ENCODE results near the gene DPF3.

DPF3 gene

DNA sequence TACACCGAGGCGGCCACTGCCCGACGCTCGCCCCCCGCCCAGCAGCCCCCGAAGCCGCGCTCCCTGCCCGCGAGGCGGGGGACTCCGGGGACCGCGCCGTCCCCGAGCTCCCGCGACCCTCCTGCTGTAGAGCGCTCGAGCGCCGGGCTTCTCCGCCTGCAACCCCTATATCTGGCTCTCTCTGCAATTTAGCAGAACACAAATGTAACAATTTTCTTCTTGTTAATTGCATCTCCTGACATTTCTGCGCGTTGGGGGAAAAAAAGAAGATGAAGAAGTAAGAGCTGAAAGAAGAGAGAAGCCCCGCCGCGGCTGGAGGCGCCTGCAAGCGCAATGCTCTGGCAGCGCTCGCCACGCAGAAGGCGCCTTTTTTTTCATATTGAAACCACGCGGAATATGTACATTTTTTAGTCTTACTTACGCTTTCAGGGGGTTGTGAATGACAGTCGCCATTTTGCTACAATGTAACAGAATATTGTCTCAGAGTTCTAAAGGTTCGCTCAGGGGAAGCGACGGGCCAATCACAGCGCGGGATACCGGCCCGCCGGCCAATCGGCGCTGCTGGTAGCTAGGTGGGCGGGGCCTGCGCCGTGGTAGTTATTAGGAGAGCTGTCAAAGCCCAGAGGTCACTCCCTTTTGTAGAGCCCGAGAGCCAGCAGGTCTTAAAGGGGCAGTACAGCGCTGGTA lies at the start of gene DPF3:
DPF3 (minus strand) TSS at position 466 of the 687 bp plus-strand sequence; CDS start at position 453, 13 bp downstream.
- DNase-seq (ENCODE audit: low read depth): peak; percentile 89

DNA sequence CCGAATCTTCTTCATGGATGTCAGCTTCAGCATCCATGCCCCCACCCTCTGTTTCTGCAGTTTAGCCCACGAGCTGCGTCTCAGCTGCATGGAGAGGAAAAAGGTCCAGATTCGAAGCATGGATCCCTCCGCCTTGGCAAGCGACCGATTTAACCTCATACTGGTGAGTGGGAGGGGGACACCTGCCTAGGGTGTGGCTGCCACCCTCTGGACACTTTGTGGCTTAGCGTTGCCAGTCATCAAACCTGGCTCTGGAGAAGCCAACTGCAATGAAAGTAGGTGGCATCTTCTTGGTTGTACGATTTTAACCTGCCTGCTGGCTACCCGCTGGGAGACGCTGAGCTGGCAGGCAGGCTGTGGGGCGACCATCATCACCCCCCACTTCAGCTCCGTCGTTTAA lies 49.0 kb upstream of the DPF3 start:
- DNase-seq (ENCODE audit: low read depth): no peak

DNA sequence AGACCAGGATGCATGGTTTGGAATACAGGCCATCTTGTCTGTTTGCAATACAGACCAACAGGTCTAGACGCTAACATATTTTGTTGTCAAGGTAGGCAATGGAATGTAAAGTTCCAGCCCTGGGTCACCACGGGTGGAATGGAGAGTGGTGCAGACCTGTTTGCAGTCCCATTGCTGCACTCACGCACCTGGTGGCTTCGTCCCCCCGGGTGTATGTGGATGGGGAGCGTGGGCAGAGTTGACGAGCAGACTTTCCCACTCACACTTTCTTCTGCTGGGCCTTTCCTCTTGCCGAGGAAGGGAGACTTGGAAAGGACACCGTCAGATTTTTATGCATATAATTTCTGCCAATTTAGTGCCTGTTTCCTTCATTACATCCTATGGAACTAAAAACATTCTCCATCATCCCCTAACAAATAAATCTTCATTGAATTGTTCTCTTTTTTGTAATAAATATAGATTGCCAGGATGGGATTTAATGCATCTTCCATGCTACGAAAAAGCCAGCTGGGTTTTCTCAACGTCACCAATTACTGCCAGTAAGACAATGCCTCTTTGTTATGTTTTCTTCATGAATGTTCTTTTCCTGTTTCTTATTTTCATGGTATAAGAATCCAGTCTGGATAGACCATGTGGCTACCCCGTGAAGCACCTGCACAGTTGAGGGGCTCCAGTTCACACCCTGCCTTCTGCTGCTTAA lies 47.5 kb upstream of the DPF3 start:
- DNase-seq (ENCODE audit: low read depth): no peak

DNA sequence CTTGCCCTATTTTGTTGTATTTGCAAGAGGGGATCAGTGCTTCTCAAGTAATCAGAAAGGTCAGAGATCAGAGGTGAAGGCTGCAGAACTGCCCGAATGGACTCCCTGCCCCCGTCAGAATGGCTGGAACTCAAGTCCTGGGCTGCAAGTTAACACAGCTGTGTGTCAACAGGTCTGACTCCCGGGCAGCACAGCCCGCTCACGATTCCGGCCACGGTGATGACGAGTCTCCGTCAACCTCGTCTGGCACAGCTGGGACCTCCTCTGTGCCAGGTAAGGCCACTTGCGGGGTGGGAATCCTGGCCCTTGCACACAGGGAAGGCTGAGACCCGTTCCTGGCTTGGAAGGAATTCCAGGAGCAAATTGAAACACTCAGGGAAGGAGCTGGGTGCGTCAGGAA lies 45.7 kb upstream of the DPF3 start:
- no peak for DNase-seq (ENCODE audit: low read depth)

DNA sequence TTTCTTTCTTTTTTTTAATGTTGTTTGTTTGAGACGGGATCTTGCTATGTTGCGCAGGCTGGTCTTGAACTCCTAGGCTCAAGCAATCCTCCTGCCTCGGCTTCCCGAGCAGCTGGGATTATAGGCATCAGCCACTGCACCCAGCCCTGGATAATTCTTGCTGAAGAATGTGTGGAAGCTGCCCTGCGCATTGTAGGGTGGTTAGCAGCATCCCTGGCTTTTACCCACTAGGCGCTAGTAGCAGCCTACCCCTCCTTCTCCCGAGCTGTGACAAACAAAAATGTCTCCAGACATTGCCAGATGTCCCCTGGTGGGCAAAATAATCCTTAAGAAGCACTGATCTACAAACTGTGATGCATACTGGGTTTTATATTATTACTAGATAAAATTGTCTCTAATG lies 39.0 kb upstream of the DPF3 start:
- DNase-seq (ENCODE audit: low read depth): no peak

DNA sequence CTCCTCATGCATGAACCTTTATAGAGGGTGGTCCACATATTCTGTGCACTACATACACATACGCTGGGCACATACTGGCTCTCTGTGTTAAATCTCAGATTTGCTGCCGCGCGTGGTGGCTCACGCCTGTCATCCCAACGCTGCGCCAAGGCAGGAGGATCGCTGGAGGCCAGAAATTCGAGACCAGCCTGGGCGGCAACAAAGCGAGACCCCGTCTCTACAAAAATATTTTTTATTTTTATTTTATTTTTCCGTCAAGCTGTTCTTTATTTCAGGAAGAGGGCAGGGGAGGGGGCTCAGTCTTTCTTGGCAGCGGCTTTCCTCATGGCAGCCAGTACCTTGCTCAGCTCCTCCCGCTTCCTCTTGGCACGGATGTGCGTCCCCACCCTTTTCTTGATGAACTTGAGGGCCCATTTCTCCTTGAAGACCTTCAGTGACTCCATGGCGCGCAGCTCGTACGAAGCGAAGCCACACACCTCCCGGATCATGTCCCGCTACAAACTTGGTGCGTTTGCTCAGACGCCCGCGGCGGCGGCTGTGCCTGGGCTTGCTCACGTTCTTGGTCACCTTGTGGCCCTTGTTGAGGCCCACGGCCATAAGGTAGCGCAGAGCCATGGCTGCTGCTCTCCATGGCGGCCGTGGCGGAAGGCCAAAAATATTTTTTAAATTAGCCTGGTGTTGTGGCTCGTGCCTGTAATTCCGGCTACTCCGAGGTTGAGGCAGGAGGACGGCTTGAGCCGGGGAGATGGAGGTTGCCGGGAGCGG lies 35.6 kb upstream of the DPF3 start:
- no peak for DNase-seq (ENCODE audit: low read depth)

DNA sequence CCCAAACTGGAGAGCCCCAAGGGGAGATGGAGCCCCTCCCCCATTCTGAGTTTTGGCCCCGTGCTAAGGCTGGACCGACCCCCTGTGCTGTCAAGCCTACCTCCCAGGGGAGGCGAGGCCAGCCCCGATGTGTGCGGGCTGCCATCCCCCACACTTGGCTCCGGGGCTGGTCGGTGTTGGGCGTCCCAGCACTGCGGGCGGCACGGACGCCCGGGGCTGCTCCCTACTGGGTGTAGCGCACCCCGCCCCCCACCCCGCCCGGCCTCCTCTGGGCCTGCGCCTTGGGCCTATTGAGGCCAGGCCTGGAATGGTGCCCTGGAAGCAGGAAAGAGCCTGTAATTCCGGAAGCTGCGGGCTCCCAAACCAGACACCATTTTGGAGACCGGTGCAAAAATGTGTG lies 35.0 kb upstream of the DPF3 start:
- no peak for DNase-seq (ENCODE audit: low read depth)

DNA sequence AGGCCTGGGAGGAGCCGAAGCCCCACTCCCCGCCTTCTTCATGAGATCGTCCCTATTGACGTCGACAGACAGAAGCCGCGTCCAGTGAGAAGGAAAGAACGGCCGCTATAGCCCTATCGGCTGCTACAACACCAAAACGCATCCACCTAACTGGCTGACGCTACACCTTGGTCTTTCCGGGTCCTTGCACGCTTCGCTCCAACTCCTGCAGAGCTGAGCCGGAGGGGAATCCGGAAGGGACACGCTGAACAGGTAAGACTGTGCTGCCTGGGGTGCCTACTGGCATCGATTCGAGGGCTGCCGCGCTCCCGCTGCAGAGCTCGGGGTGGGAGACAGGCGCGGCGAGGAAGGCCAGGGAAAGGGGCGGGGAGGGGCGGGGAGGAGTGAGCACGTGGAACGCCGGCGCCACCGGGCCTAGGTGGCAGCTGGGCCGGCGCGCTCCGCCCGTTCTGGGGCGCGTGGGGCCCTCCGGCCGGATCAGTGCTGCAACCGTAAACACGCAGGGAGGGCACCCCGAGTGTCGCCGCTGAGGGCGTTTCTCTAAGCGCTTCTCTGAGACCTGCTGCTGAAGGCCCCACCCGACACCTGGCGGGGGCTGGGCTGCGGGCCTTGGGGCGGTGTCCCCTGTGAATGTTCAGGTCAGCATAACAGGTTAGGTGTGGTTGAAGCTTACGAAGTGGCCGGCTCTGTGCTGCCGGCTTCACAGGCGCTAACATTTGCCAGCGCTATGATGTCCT lies 32.6 kb upstream of the DPF3 start, which contains the start of gene DCAF4:
DCAF4 (plus strand) TSS at position 173 of the 737 bp plus-strand sequence. CDS start 11,515 bp downstream, outside the sequence.
- peak; percentile 83 for DNase-seq (ENCODE audit: low read depth)

DNA sequence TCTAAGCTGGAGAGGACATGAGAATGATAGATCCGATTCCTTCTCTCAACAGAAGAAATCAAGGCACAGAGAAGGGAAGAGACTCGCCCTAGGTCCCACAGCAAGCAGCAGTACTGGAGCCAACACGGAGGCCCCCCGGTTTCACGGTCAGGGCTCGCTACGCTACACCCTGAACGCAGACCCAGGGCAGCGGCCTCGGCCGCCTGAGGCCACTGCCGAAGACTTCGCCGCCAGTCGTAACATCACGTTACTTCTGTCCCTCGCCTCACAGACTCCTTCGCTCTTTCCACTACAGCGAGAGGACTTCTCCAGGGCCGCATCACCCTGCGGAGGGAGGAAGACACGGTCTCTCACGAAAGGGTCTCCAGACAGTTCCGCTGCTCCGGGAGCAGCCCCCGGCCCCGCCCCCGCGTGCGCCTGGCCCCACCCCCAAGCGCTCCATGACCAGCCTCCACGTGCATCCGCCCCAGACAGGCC lies 32.0 kb upstream of the DPF3 start:
- no peak for DNase-seq (ENCODE audit: low read depth)

DNA sequence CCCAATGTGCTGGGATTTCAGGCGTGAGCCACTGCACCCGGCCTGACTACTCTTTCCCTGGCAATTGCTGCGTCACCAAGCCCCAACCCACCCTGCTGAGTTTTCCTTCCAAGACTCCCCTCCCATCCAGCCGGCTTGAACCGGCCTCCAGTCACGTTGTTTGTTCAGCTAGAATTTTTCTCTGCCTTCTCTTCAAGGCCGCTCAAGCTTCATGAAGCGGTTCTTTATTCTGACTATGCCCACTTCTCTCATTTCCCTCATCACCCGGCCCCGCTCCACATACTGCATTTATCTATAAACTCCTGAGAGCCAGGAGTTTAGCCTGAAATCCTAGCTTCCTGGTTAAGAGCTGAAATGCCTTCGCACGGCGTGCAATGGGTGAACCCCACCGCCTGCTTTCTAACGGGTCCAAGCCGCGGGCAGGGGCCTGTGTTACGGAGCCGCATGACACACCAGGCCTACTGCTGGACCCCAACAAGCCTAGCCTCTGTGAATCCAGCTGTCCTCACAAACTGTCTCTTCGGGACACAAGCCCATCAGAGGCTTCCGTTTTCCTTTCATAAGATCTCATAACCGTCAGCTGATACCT lies 31.4 kb upstream of the DPF3 start:
- no peak for DNase-seq (ENCODE audit: low read depth)

DNA sequence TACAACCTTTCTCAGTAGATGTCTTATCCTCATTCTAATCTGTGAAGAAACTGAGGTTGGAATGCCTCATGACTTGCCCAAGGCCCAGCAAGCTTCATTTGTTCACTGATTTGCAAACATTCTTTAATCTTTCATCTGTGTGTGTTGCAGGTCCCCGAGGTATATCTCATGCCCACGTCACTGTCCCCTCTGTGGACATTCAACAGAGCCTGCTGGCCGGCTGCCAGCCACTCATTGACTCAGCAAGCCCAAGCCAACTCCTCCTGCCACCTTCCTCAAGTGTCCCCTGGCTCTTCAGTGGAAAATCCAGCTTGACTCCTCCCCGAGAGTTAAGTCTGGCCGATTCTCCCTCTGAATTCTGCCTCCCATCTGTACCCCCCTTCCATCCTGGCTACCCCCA lies 30.4 kb upstream of the DPF3 start:
- DNase-seq (ENCODE audit: low read depth): no peak

DNA sequence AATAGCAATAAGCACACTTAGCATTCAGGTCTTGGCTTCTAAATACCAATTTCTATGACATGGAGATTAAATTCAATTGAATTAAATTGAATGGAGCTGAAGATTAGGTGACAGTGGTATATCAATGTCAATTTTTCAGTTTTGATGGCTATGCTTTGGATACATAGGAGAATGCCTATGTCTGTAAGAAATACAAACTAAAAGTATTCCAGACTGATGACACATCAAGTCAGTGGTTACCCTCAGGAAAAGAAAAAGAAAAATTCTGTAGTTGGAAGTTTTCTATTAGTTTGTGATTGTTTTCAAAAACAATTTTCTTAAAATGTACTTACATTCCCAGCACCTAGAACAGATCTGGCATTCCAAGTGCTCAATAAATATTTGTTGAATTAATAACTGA lies 27.5 kb upstream of the DPF3 start:
- DNase-seq (ENCODE audit: low read depth): no peak

DNA sequence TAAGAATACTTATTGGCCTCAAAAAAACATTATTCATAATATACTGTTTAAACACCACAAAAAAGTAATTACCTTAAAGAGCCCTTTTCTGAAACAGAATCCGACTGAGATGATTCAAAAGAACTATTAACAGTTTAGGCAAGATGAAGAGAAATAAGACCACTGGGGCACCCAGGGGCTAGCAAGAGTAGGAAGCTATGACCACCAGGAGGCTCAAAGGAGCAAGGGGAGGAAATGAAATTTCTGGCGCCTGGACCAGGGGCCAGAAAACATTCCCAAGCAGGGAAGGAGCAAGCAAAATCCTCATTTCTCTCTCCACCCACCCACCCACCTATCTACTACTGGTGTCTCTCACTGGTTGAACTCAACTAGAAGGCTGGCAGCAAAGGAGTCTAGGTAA lies 26.1 kb upstream of the DPF3 start:
- DNase-seq (ENCODE audit: low read depth): no peak

DNA sequence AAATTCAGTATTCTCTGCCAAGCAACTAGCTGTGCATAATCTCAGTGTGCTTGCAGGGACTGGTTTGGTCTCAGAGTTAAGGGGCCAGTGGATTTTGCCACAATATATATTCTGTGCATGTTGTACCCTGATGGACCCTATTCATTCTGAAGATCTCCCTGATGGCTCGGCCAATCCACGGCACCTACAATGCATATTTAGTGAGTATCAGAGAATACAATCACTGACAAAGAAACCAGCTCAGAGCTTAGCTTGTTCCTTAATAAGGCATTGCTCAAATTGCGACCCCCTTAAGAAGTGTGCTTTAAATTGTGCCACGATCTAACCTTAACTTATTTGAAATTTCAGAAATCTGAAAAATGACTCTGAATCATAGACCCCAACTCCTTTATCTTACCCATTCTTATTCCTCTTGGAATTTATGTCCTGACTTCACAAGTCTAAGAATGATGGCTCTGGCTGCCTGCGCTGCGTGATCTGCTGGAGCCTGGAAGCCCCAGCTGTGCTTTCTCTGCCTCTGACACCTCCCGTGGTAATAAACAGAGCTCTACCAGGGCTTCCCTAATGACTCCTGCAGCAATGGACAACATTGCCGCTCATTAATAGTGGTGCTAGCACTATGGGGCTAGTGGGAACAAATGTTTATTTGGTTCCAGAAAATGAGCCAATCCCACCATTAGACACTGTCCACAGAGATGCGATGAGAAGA lies 23.3 kb upstream of the DPF3 start:
- DNase-seq (ENCODE audit: low read depth): no peak

DNA sequence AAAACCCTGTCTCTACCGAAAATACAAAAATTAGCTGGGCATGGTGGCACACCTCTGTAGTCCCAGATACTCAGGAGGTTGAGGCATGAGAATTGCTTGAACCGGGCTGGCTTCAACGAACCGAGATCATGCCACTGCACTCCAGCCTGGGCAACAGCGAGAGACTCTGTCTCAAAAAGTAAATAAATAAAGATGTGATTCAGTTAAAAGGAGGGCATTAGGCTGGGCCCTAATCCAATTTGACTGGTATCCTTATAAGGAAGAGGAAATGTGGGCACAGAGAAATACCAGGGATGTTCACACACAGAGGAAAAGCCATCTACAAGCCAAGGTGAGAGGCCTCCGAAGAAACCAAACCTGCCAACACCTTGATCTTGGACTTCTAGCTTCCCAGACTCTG lies 22.3 kb upstream of the DPF3 start:
- DNase-seq (ENCODE audit: low read depth): no peak

DNA sequence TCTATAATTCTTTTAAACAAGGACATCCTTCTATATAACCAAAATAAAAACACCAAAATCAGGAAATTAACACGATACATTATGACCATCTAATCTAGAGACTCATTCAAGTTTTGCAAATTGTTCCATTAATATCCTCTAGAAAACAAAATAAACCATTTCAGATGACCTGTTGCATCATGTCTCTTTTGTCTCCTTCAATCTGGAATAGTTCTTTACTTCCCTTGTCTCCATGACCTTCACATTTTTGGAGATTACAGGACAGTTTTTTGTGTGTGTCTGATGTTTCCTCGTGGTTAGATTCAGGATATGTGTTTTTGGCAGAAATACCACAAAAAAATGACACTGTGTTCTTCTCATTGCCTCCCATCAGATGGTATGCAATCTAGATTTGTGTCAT lies 19.9 kb upstream of the DPF3 start:
- DNase-seq (ENCODE audit: low read depth): no peak

DNA sequence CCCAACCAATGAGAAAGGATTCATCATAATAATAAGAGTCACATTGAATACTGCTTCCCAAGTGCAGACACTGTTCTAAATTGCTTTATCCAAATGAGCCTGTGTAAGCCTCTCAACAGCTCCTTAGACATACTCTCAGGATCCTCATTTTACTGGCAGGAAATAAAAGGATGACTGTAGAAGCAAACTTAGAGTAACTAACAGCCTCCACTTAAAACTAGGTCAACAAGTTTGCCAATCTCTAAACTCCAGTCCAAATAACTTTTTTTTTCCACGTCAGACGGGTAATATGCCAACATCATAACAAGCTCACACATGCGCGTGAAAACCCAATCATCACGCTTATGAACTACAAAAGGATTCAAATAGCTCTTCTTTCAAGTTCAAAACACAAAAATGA lies 15.3 kb upstream of the DPF3 start:
- no peak for DNase-seq (ENCODE audit: low read depth)

DNA sequence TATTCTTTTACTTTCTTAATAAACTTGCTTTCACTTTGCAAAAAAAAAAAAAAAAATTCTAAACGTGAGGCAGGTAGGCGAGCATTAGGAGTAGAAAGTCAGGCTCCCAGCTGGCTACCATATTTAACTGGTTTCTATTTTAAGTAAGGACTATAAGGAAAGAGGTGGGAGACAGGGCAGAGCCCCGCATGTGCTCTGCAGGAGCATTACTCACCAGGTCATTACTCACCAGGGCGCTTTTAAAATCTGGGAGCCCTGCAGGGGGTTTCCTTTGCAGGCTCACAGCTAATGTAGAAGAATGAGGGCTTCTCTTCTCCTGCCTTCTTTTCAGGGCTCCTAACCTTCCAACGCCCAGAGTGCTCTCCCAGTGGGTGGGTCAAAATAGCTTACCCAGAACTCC lies 14.0 kb upstream of the DPF3 start:
- no peak for DNase-seq (ENCODE audit: low read depth)

DNA sequence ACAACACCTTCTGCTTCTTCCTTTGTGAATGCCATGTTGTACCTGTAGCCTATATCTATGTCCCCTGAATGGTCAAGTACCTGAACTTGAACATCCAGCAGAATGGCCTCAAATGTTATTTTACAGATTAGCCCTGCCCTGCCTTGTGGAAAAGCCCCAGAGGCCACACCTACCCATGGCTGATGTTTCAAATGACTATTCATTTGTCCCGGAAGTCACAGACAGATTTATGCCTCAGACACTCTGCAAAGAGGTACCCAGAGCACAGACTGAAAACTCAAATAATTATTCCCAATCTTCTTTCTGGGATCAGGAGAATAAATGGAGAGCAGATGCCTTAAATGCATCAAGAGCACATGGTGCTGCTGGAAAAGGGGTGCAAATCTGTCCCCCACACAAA lies 13.0 kb upstream of the DPF3 start:
- no peak for DNase-seq (ENCODE audit: low read depth)

DNA sequence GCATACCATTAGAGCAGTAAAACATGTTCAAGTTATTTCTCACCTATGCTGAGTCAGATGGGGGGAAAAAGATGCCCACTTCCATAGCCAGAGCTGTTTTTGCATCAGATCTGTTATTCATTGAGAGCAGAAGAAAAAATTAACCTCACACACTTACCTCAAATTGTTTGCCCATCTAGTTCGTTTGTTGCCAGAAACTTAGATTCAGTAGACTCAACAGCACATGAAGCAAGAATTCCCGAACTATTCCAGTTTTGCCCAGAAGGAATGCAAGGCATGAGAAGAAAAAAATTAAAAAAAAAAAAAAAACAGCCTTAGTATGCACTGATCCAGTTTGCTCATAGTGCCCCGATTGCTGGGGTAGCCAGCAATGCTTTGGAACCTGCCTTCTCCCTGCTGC lies 12.4 kb upstream of the DPF3 start:
- no peak for DNase-seq (ENCODE audit: low read depth)
